GM19240 (cell line): ENCODE data around the gene SP2.
A peak's percentile ranks its signal among the peaks of the same experiment; 100 is the strongest.

Experiments used
- DNase-seq: peaks from one replicate; pipeline ENCODE4 v3.0.0; 2011; ENCODE audit warnings: low spot score; ENCODE audit not compliant: insufficient read length

SP2 gene

DNA sequence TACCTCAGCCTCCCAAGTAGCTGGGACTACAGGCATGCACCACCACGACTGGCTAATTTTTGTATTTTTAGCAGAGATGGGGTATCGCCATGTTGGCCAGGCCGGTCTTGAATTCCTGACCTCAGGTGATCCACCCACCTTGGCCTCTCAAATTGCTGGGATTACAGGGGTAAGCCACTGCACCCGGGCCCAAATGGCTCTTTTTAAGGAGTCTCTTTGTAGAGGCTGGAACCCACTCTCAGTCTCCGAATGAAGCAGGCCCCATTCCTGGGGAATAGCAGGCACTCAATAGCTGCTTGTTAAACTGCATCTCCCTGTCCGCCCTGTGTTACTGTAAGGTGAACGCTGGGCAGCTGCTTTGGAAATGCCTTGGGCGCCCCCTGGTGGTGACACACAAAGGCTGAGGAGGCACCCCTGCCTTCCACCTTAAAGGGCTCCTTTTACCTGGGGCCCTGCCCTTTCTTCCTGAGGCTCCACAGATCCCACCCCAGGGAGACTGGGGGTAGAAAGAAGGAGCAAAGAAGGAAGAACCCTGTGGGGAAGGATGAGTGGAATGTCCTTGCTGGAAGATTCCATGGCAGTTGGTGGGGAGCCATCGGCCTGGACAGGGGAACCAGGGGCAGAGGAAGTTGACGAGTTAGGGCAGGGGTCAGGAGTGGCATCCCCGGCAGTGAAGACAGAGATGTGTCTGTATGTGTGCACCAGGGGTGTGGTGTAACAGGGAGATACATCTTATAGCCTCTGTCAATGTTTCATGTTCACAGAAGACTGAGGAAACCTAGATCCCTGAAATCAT, 6.1 kb upstream of the SP2 start:
- peak; percentile 73 for DNase-seq

- no peak for DNase-seq
Observed at GRCh38 chr17:47891545-47892088, 4.4 kb upstream of the SP2 start.

GRCh38 chr17:47894498-47895346, 1.3 kb upstream of the SP2 start:
- no peak for DNase-seq

GRCh38 chr17:47895347-47895855, 635 bp upstream of the SP2 start:
- no peak for DNase-seq

GRCh38 chr17:47896672-47897490, 845 bp downstream of the SP2 start:
- no peak for DNase-seq

- DNase-seq, result no peak
Observed at GRCh38 chr17:47897561-47897960, 1.5 kb downstream of the SP2 start.

DNA sequence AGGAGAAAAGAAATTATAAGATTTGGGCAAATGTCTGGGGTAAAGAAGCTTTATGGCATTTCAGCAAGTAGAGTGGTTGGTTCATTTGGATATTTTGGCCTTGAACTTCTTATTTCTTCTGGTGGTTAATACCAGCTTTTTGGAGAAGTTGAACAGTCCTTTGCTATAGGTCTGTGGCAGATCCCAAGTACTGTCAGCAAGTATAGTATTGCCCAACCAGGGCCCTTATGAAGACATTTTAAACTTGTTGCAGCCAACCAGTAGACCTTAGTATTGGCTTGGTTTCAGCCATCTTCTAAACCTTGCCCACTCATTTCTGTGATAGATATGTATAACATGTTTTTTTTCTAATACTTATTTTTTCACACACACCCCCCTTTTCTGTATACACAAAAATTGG, 2.2 kb downstream of the SP2 start:
- DNase-seq, result no peak

DNA sequence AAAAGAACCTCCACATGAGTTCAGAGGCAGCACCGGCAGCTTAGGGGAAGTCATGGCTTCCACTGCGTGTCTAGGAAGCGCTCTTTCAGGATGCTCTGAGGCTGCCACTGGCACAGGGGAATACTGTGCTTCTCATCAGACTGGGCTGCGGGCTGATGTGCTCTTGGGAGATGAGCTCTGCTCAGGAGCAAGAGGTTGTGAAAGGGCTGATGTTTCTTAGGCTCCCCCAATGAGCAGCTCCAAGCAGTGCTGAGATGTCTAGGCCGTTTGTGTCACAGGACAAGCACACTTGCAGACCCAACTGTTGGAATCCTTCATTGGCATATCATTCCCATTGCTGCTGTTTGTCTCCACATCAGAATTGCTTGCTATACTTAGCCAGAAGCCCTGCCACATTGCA, 3.6 kb downstream of the SP2 start:
- no peak for DNase-seq

DNA sequence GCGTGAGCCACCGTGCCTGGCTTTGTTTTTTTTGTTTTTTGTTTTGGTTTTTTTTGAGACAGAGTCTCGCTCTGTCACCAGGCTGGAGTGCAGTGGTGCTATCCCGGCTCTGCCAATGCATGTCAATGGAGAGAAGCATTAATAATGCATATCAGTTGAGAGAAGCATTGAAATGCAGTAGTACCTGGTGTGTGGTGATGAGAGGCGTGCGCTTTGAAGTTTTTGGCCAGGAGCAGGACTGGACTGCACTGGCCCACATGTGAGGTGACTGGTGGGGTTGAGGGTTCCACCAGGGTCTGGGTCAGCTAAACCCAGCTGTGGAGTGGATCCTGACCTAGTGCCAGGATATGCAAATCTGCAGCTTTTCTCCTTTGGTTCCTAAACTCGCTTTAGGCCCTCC, 5.4 kb downstream of the SP2 start:
- no peak for DNase-seq

DNA sequence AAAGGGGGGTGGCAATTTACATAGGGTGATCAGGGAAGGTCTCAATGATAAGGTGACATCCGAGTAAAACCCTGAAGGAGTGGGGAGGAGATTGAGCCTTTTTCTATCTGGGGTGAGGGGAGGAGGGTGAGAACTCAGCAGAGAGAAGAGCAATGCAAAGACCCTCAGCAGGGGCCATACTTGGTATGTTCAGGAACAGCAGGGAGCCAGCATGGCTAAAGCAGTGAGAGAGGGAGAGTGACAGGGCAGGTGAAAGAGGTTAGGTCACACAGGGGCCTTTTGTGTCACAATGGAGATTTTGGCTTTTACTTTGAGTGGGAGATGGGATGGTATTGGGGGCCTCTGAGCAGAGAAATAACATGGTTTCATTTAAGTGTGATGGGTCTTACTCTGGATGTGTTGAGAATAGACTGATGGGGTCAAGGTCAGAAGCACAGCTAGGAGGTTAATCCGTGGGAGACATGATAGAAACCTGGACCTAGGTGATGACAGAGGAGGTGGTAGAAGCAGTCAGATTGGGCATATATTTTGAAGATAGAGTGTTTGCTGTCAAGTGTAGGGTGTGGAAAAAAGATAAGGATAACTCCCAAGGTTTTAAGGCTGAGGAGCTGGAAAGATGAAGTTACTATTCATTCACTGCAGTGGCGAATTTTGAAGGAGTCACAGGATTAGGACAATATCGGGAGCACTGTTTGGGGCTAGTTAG, 6.2 kb downstream of the SP2 start:
- no peak for DNase-seq

GRCh38 chr17:47905221-47905733, 9.2 kb downstream of the SP2 start:
- no peak for DNase-seq

GRCh38 chr17:47906443-47906842, 10.4 kb downstream of the SP2 start:
- no peak for DNase-seq

- DNase-seq, result no peak
Observed at GRCh38 chr17:47907932-47908562, 12.0 kb downstream of the SP2 start.

DNA sequence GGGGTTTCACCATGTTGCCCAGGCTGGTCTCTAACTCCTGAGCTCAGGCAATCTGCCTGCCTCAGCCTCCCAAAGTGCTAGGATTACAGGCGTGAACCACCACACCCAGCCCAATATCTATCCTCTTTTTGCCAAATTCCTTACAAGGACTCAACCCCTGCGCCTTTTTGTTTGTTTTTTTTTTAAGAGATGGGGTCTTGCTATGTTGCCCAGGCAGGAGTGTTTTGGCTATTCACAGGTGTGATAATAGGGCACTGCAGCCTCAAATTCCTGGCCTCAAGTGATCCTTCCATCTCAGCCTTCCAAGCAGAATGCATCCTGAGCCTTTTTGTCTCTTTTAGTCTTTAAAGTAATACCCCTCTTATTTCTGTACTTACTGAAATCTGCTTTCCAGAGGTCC, 17.0 kb downstream of the SP2 start:
- no peak for DNase-seq

DNA sequence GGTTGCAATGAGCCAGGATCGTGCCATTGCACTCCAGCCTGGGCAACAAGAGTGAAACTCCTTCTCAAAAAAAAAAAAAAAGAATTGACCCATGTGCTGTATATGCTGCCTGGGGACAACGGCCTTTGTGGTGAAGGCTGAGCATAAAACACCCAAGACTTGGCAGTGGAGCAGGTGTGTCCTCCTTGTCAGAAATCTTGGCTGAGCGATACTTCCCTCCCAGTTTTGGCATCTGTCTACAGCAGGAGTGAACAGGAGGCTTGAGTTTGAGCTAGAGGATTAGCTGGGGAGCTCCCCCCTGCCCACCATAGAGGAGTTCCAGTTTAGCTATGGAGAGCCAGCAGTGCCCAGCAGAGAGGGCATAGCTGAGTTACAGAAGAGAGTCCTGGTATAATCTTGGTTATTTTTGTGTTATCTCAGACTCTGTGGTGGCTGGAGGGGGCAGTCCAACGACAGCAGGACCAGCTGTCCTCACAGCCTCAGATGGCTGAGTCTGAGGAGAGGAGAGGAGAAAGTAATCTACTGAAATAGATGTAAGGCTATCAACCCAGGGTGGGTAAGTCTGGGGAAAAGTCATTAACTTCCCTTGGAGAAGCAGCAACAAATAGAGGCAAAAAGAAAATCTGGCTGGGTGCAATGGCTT, 18.4 kb downstream of the SP2 start:
- no peak for DNase-seq

DNA sequence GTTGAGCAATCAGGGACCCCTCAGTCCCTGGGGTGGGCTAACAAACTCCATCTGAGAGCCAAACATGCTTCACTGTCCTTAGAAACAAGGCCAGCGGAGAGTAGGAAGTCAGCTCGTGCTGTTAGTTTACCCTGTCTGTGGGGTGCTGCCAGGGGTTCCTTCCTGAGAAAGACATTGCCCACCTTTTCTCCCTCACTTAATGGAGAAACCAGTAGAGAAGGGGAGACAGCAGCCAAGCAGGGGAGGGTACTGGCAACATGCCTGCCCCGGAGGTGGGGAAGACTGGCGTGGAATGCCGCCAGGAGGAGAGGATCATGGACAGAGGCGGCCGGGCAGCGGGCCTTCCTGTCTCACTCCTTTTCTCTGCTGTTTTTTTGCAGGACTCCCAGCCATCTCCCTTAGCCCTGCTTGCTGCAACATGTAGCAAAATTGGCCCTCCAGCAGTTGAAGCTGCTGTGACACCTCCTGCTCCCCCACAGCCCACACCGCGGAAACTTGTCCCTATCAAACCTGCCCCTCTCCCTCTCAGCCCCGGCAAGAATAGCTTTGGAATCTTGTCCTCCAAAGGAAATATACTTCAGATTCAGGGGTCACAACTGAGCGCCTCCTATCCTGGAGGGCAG, 19.9 kb downstream of the SP2 start:
- no peak for DNase-seq

DNA sequence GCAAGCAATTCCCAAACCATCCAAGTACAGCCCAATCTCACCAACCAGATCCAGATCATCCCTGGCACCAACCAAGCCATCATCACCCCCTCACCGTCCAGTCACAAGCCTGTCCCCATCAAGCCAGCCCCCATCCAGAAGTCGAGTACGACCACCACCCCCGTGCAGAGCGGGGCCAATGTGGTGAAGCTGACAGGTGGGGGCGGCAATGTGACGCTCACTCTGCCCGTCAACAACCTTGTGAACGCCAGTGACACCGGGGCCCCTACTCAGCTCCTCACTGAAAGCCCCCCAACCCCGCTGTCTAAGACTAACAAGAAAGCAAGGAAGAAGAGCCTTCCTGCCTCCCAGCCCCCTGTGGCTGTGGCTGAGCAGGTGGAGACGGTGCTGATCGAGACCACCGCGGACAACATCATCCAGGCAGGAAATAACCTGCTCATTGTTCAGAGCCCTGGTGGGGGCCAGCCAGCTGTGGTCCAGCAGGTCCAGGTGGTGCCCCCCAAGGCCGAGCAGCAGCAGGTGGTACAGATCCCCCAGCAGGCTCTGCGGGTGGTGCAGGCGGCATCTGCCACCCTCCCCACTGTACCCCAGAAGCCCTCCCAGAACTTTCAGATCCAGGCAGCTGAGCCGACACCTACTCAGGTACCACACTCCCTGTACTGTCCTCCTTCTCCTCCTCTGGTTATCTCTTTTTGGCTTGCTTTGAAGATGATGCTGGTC, 20.6 kb downstream of the SP2 start:
- no peak for DNase-seq

DNA sequence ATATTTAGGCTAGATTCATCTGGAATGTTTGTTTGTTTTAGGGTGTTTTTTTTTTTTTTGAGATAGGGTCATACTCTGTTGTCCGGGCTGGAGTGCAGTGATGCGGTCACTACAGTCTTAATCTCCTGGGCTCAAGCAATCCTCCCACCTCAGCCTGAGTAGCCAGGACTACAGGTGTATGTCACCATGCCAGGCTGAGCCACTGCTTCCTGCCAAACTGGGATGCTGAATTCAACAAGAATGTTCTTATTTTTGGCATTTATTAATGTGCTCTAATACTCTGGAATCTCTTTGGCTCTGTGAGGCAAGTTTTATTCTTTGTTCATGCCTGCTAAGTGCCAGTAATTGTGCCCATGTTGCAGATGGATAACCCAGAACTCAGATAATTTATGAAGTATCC, 21.5 kb downstream of the SP2 start:
- no peak for DNase-seq
